ENCODE results near the gene PFDN2. TPM values are rescaled to one million over a fixed set of nuclear protein-coding genes. Genes with fewer than 3 reads are reported as not detected.
A peak's percentile ranks its signal among the peaks of the same experiment; 100 is the strongest.
"Not testable (repeated sequence)": the region's sequence is repeated elsewhere in the genome, so short reads cannot be mapped to it uniquely, and the experiment has no call there.

Gene PFDN2
- total and polyA plus RNA-seq, 5 donors from 2014 or later: 48.0 to 109 (median 93.9) TPM

DNA sequence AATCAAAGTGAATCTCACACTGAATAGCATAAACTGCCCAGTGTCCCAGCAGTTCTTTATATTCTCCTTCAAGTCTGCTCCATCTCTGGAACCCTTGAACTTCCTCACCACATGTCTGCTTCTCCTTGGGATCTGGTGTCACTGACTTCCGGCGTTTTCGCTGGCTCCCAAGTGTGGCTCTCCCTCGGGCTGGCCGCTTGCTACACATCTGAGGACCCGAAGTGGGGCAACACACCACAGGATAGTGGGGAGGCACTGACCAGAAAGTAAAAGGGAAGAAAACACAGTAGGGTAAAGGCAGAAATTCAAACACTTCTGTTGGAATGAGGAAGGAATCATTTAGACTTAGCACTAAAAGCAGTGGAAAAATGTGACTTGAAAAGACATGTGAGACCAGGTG, 5.1 kb upstream of the PFDN2 start:
- no peak for ATAC-seq (ENCODE audit: low read depth in 2 of 2)
- peaks cover 62% of the 10 kb centered on the region for H3K36me3 ChIP-seq (ENCODE audit: control insufficient read depth, insufficient read depth, low read length)
- peak overlapping the region in 1 of 3 donors; percentile 89 for H3K27ac Mint-ChIP-seq
- H3K27me3 Mint-ChIP-seq: no peaks in the 10 kb centered on the region
- H3K4me1 Mint-ChIP-seq: peaks cover 18 to 51% (median 33%) of the 10 kb centered on the region in 4 donors
- no peak overlapping the region for H3K27ac ChIP-seq (ENCODE audit: insufficient read depth, low read length, poor library complexity, severe bottlenecking)
- H3K9me3 ChIP-seq (ENCODE audit: control insufficient read depth in 2 of 2, low read length in 2 of 2): no peaks in the 10 kb centered on the region
- peaks cover 21% of the 10 kb centered on the region for H3K4me1 ChIP-seq (ENCODE audit: control insufficient read depth, insufficient read depth, low read length, poor library complexity, severe bottlenecking)
- H3K4me3 ChIP-seq (ENCODE audit: low read depth, low read length): no peak overlapping the region
- no peaks in the 10 kb centered on the region for H3K27me3 ChIP-seq (ENCODE audit: control insufficient read depth, insufficient read depth, low read length)
- no peaks in the 10 kb centered on the region for H3K9me3 Mint-ChIP-seq
- no peak for DNase-seq
- H3K4me3 Mint-ChIP-seq: no peak overlapping the region
- H3K36me3 Mint-ChIP-seq: peaks cover 39% of the 10 kb centered on the region

DNA sequence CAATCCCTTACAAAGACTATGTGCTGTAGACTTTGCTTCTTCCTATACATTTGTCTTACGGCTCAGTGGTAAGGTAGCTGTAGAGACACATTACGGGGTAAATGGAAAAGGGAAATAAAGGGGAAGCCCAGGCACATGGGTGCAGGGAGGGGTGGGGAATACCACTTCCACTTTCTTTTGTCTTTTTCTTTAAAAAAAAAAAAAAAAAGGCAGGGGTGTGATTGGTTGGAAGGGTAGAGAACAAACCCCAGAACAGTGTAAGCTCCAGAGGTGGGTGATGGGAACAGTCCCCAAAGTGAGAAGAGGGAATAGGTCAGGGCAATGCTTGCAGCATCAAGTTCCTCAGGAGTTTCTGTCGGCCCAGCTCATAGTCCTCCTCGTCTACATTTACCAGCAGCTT, 4.0 kb upstream of the PFDN2 start:
- no peak overlapping the region for H3K4me3 ChIP-seq (ENCODE audit: low read depth, low read length)
- no peaks in the 10 kb centered on the region for H3K9me3 ChIP-seq (ENCODE audit: control insufficient read depth in 2 of 2, low read length in 2 of 2)
- Mint-ChIP-seq H3K4me3 (peak overlapping the region in 1 of 4 donors; percentile 18), H3K36me3 (peaks cover 30% of the 10 kb centered on the region), H3K9me3 (no peaks in the 10 kb centered on the region), H3K4me1 (peaks cover 18 to 51% (median 30%) of the 10 kb centered on the region in 4 donors), H3K27me3 (peaks cover 8% of the 10 kb centered on the region), H3K27ac (peak overlapping the region in 2 of 3 donors; percentile 23 to 76)
- no peaks in the 10 kb centered on the region for H3K27me3 ChIP-seq (ENCODE audit: control insufficient read depth, insufficient read depth, low read length)
- ATAC-seq (ENCODE audit: low read depth in 2 of 2) (no peak), DNase-seq (no peak)
- peaks cover 54% of the 10 kb centered on the region for H3K36me3 ChIP-seq (ENCODE audit: control insufficient read depth, insufficient read depth, low read length)
- H3K4me1 ChIP-seq (ENCODE audit: control insufficient read depth, insufficient read depth, low read length, poor library complexity, severe bottlenecking): peaks cover 29% of the 10 kb centered on the region
- no peak overlapping the region for H3K27ac ChIP-seq (ENCODE audit: insufficient read depth, low read length, poor library complexity, severe bottlenecking)

DNA sequence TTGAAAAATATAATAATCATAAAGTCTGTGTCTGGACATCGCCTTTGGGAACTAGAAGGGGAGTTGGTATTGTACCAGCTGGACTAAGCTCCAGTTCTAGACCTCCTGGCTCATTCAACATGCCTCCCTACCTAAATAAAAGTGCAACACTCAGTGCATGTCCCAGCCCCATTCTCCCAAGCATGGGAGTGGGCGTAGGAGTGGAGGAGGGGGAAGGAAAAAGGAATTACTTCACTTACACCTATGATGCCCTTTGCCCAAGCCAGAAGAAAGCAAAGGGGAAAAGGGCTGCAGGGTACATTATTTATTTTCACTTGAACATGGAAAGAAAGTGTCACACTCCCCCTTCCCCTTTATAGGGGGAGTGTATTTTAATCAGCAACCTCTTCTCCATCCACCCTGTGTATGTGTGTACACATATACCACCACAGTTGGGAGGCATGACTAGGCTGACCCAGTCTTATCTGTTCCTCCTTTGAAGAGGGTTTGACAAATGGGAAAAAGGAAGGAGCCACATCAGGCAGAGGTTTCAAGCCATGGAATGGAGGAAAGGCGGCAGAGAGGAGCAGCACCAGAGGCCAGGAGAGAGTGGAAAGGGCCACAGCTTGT, 3.3 kb upstream of the PFDN2 start:
- H3K9me3 Mint-ChIP-seq: no peaks in the 10 kb centered on the region
- peak overlapping the region in 1 of 3 donors; percentile 62 for H3K27ac Mint-ChIP-seq
- Histone ChIP-seq H3K36me3 (ENCODE audit: control insufficient read depth, insufficient read depth, low read length) (peaks cover 54% of the 10 kb centered on the region), H3K4me3 (ENCODE audit: low read depth, low read length) (no peak overlapping the region), H3K4me1 (ENCODE audit: control insufficient read depth, insufficient read depth, low read length, poor library complexity, severe bottlenecking) (peaks cover 36% of the 10 kb centered on the region), H3K27me3 (ENCODE audit: control insufficient read depth, insufficient read depth, low read length) (no peaks in the 10 kb centered on the region), H3K27ac (ENCODE audit: insufficient read depth, low read length, poor library complexity, severe bottlenecking) (no peak overlapping the region), H3K9me3 (ENCODE audit: control insufficient read depth in 2 of 2, low read length in 2 of 2) (no peaks in the 10 kb centered on the region)
- peak overlapping the region in 2 of 4 donors; percentile 45 to 75 for H3K4me3 Mint-ChIP-seq
- H3K27me3 Mint-ChIP-seq: peaks cover 8% of the 10 kb centered on the region
- H3K36me3 Mint-ChIP-seq: peaks cover 26% of the 10 kb centered on the region
- DNase-seq (no peak), ATAC-seq (ENCODE audit: low read depth in 2 of 2) (no peak)
- peaks cover 14 to 54% (median 27%) of the 10 kb centered on the region in 4 donors for H3K4me1 Mint-ChIP-seq

DNA sequence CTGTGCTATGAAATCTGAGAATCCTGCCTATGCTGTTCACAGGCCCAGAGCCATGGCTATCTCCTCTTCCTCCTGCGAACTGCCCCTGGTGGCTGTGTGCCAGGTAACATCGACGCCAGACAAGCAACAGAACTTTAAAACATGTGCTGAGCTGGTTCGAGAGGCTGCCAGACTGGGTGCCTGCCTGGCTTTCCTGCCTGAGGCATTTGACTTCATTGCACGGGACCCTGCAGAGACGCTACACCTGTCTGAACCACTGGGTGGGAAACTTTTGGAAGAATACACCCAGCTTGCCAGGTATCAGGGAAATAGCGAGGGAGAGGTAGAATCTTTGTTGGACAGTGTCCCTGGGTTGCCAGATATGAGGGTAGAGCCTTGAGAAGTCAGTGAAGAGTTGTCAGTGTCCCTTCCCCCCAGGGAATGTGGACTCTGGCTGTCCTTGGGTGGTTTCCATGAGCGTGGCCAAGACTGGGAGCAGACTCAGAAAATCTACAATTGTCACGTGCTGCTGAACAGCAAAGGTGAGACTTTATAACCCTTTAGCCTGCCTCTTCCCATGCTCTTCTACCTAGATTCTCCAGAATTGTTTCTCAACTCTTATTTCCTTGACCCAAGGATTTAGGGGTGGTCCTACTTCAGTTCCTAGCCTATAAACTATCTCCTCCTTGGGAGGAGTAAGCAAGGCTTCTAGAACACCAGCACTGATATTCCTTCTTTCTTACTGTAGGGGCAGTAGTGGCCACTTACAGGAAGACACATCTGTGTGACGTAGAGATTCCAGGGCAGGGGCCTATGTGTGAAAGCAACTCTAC, 1.5 kb upstream of the PFDN2 start:
- H3K9me3 ChIP-seq (ENCODE audit: control insufficient read depth in 2 of 2, low read length in 2 of 2): no peaks in the 10 kb centered on the region
- H3K9me3 Mint-ChIP-seq: no peaks in the 10 kb centered on the region
- H3K27ac Mint-ChIP-seq: peak overlapping the region; percentile 72 to 95 (median 92)
- peaks cover 22% of the 10 kb centered on the region for H3K36me3 Mint-ChIP-seq
- peak overlapping the region; percentile 91 for H3K27ac ChIP-seq (ENCODE audit: insufficient read depth, low read length, poor library complexity, severe bottlenecking)
- peaks cover 51% of the 10 kb centered on the region for H3K4me1 ChIP-seq (ENCODE audit: control insufficient read depth, insufficient read depth, low read length, poor library complexity, severe bottlenecking)
- ATAC-seq (ENCODE audit: low read depth in 2 of 2) (peak; percentile 67 to 69), DNase-seq (peak; percentile 45 to 81 (median 72))
- peak overlapping the region; percentile 93 for H3K4me3 ChIP-seq (ENCODE audit: low read depth, low read length)
- H3K27me3 Mint-ChIP-seq: peaks cover 8% of the 10 kb centered on the region
- H3K36me3 ChIP-seq (ENCODE audit: control insufficient read depth, insufficient read depth, low read length): peaks cover 41% of the 10 kb centered on the region
- peak overlapping the region; percentile 85 to 97 (median 96) for H3K4me3 Mint-ChIP-seq
- no peaks in the 10 kb centered on the region for H3K27me3 ChIP-seq (ENCODE audit: control insufficient read depth, insufficient read depth, low read length)
- H3K4me1 Mint-ChIP-seq: peaks cover 15 to 65% (median 36%) of the 10 kb centered on the region in 4 donors

DNA sequence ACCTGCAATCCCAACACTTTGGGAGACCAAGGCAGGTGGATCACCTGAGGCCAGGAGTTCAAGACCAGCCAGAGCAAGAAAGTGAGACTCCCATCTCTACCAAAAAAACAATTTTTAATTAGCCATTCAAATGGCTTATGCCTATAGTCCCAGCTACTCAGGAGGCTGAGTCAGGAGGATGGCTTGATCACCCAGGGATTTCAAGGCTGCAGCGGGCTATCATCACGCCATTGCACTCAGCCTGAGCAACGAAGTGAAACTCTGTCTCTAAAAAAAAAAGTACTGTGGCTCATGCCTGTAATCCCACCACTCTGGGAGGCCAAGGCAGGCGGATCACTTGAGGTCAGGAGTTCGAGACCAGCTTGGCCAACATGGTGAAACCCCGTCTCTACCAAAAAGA, 1.9 kb downstream of the PFDN2 start:
- H3K27ac Mint-ChIP-seq: peak overlapping the region in 2 of 3 donors; percentile 79 to 81
- not testable (repeated sequence) for H3K9me3 ChIP-seq (ENCODE audit: control insufficient read depth in 2 of 2, low read length in 2 of 2); H3K27me3 Mint-ChIP-seq; H3K27me3 ChIP-seq (ENCODE audit: control insufficient read depth, insufficient read depth, low read length); H3K9me3 Mint-ChIP-seq; H3K36me3 Mint-ChIP-seq; DNase-seq; H3K27ac ChIP-seq (ENCODE audit: insufficient read depth, low read length, poor library complexity, severe bottlenecking); ATAC-seq (ENCODE audit: low read depth in 2 of 2)
- Histone ChIP-seq H3K4me3 (ENCODE audit: low read depth, low read length) (peak overlapping the region; percentile 15), H3K4me1 (ENCODE audit: control insufficient read depth, insufficient read depth, low read length, poor library complexity, severe bottlenecking) (peaks cover 65% of the 10 kb centered on the region), H3K36me3 (ENCODE audit: control insufficient read depth, insufficient read depth, low read length) (peaks cover 10% of the 10 kb centered on the region)
- H3K4me1 Mint-ChIP-seq: peaks cover 33 to 90% (median 58%) of the 10 kb centered on the region in 4 donors
- peak overlapping the region; percentile 85 to 97 (median 96) for H3K4me3 Mint-ChIP-seq

DNA sequence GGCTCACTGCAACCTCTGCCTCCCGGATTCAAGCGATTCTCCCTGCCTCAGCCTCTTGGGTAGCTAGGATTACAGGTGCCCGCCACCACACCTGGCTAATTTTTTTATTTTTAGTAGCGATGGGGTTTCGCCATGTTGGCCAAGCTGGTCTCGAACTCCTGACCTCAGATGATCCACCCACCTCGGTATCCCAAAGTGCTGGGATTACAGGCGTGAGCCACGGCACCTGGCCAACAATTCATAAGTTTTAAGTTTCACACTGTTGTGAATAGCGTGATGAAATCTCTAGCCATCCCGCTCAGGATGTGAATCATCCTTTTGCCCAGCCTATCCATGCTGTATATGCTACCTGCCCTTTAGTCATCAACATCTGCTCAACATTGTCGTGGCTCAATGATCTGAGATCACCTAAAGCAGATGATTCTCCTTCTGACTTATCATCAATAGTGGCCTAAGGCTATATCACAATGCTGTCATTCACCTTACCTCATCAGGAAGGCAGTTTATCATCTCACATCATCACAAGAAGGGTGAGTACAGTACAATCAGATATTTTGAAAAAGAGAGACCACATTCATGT, 2.6 kb downstream of the PFDN2 start:
- Histone ChIP-seq H3K36me3 (ENCODE audit: control insufficient read depth, insufficient read depth, low read length) (peaks cover 7% of the 10 kb centered on the region), H3K9me3 (ENCODE audit: control insufficient read depth in 2 of 2, low read length in 2 of 2) (no peaks in the 10 kb centered on the region), H3K27me3 (ENCODE audit: control insufficient read depth, insufficient read depth, low read length) (no peaks in the 10 kb centered on the region), H3K4me3 (ENCODE audit: low read depth, low read length) (no peak overlapping the region), H3K27ac (ENCODE audit: insufficient read depth, low read length, poor library complexity, severe bottlenecking) (no peak overlapping the region), H3K4me1 (ENCODE audit: control insufficient read depth, insufficient read depth, low read length, poor library complexity, severe bottlenecking) (peaks cover 65% of the 10 kb centered on the region)
- peak overlapping the region; percentile 85 to 97 (median 96) for H3K4me3 Mint-ChIP-seq
- peak overlapping the region in 2 of 3 donors; percentile 42 to 81 for H3K27ac Mint-ChIP-seq
- H3K36me3 Mint-ChIP-seq: peaks cover 4% of the 10 kb centered on the region
- DNase-seq: peak in 1 of 3 donors; percentile 48
- H3K4me1 Mint-ChIP-seq: peaks cover 34 to 89% (median 57%) of the 10 kb centered on the region in 4 donors
- peaks cover 8% of the 10 kb centered on the region for H3K27me3 Mint-ChIP-seq
- peak; percentile 26 to 28 for ATAC-seq (ENCODE audit: low read depth in 2 of 2)
- no peaks in the 10 kb centered on the region for H3K9me3 Mint-ChIP-seq

DNA sequence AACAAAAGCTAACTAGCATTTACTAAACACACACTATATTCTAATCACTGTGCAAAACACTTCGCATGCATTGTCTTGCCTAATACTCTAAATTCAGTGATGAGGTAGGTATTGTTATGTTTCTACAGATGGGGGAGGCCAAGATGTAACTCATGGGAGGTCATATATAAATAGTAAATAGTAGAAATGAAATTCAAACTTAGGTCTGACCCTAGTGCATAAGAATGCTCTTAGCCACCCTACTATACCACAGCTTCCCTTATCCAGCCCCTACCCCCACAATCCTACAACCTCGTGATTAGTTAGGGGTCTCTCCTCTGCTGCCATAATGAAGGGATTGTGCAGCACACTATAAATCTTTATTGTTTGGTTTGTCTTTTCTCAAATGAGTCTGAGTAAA, 3.3 kb downstream of the PFDN2 start:
- peak overlapping the region in 2 of 4 donors; percentile 8 to 85 for H3K4me3 Mint-ChIP-seq
- H3K4me1 ChIP-seq (ENCODE audit: control insufficient read depth, insufficient read depth, low read length, poor library complexity, severe bottlenecking): peaks cover 58% of the 10 kb centered on the region
- H3K27me3 ChIP-seq (ENCODE audit: control insufficient read depth, insufficient read depth, low read length): no peaks in the 10 kb centered on the region
- H3K4me3 ChIP-seq (ENCODE audit: low read depth, low read length): no peak overlapping the region
- H3K27ac ChIP-seq (ENCODE audit: insufficient read depth, low read length, poor library complexity, severe bottlenecking): no peak overlapping the region
- peaks cover 4% of the 10 kb centered on the region for H3K36me3 Mint-ChIP-seq
- H3K9me3 Mint-ChIP-seq: no peaks in the 10 kb centered on the region
- ATAC-seq (ENCODE audit: low read depth in 2 of 2) (no peak), DNase-seq (no peak)
- peaks cover 8% of the 10 kb centered on the region for H3K27me3 Mint-ChIP-seq
- peaks cover 12% of the 10 kb centered on the region for H3K36me3 ChIP-seq (ENCODE audit: control insufficient read depth, insufficient read depth, low read length)
- H3K27ac Mint-ChIP-seq: peak overlapping the region in 2 of 3 donors; percentile 17 to 81
- peaks cover 32 to 82% (median 54%) of the 10 kb centered on the region in 4 donors for H3K4me1 Mint-ChIP-seq
- no peaks in the 10 kb centered on the region for H3K9me3 ChIP-seq (ENCODE audit: control insufficient read depth in 2 of 2, low read length in 2 of 2)

Measured in CD4-positive, CD25-positive, alpha-beta regulatory T cell (primary cell).